HG03135 (cell line): Measurements from ENCODE around the gene B3GALT4.
"Not testable (repeated sequence)": the region's sequence is repeated elsewhere in the genome, so short reads cannot be mapped to it uniquely, and the experiment has no call there.

Experiments
- ATAC-seq: cut with Tn5 transposase; IDR thresholded peaks from one replicate; pipeline ENCODE4 v1.9.1; 2021; ENCODE audit warnings: mild to moderate bottlenecking, moderate library complexity; ENCODE audit not compliant: unreplicated experiment

B3GALT4 gene

DNA sequence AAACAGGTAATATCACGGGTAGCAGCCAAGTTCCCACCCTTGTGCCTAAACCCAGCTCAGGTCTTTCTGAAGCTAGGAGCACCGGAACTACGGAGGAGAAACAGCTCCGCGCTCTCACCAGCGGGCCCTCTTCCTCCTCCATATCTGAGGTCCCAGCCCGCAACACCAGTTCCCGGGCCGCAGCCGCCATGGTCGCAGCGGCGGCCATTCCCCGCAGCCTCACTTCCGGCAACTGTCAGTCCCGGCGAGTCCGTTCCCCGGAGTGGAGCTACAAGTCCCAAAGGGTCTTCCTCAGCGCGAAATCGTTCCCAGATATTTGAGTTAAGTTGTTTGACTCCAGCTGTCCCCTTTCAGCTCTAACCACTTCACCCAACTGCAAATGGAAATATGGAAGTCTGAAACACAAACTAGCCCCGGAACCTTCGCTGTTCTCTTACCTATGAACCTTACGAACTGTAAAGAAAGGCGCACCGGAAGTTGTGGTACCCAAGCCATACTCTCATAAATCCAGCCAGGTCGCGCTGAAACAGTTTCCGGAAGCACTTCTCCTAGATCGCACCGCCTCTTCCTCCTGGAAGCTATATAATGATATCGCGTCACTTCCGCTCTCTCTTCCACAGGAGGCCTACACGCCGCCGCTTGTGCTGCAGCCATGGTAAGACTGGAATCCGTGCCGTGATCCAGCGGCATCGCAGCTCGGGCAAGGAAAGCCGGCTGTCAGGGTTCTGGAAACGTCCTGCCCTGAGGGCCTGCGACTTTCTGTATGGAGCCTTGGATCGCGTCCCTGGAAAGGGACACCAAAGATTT is 5.3 kb upstream of the B3GALT4 start, which contains the start of the genes RPS18 and VPS52:
Gene RPS18 (plus strand): TSS at position 608 of the 807 bp plus-strand sequence. CDS start 45 bp downstream, at position 653.
Gene VPS52 (minus strand): TSS at position 409 of the 807 bp plus-strand sequence. CDS start 201 bp downstream, at position 208.
- ATAC-seq = peak; percentile 75

DNA sequence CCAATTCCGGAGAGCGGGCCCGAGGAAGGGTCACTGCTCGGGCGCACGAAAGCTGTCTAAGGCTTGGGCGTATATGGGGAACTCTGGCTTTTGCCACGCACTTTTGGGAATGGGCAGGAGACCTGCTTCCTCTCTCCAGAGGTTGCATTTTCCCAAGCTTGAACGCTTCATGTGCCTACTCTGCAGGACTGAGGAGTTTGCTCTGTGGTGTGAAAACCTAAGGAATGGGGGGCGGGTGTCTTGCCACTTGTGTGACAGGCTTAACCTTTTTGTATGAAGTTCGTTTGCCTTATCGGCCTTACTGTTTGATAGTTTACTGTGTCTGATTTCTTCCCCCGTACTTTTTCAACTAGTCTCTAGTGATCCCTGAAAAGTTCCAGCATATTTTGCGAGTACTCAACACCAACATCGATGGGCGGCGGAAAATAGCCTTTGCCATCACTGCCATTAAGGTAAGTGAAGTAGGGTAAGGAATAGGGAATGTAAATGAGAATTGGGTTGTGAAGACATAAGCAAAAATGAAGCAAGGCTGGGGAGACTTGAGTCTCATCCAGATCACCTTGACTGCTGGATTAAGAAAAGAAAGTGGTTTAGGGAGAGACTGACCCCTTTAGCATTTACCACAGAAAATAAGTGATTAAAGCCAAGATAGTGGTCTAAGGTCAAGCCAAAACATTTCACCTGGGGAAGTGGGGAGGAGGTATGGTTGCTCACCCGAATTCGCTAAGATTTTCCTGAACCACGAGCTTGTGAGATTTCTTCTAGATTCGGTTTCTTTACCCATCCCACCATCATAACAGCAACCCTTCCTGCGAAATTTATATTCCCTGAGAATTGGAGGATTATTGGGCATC is 4.4 kb upstream of the B3GALT4 start:
- peak; percentile 8 for ATAC-seq

DNA sequence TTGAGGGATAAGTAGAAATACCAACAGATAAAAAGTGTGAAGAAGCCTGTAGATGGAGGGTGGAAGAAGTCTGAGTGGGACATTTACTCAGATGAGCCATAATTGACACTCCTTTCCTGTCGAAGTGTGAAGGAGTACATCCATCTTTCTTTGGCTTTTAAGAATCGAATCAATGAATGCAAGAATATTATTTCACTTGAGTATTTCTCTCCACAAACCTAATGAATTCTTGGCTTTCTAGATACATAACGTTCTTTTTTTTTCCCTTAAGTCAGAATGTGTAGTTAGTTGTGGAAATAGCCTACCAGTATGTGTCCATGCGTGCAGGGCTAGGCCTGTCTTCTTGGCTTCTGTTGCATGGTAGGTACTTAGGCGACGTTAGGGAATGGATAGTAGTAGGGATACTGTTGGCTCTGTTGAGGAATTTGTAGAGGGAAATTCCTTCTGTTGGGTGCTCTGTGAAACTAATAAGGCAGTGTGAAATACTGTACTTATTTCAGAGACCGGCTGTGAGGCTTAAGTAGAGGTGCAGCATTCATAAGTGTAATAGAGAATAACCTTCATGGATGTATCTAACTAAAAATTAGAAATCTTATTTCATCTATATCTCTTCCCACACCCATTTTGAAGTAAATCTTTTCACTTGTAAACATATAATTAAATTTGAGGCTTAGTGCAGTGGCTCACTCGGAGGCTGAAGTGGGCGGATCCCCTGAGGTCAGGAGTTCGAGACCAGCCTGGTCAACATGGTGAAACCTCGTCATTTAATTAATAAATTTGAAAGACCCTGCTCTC is 3.6 kb upstream of the B3GALT4 start:
- ATAC-seq = no peak

DNA sequence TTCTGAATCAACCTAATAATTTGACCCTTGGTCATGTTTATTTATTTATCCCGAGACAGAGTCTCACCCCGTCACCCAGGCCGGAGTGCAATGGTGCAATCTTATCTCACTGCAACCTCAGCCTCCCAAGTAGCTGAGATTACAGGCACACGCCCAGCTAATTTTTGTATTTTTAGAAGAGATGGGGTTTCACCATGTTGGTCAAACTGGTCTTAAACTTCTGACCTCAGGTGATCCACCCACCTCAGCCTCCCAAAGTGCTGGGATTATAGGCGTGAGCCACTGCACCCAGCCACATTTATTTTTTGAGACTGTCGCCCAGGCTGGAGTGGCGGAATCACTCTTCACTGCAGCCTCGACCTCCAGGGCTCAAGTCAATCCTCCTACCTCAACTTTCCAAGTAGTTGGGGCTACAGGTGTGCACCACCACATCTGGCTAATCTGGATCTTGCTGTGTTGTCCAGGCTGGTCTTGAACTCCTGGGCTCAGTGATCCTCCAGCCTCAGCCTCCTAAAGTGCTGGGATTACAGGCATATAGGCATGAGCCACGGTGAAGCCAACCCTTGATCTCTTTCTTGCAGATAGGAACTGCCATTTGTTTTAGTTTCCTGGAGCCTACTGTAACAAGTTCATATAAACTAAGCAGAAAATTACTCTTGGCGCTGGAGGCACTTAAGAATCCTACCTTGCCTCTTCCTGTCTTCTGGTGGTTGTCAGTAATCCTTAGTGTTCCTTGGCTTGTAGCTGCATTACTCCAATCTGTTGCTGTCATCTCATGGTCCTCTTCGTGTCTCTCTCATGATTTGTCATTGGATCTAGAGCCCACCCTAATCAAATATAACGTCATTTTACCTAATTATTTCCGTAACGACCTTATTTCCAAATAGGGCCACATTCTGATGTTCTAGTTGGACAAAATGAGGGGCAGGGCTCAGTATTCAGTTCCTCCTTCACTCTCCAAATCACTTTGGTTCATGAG is 2.7 kb upstream of the B3GALT4 start:
- ATAC-seq = no peak

DNA sequence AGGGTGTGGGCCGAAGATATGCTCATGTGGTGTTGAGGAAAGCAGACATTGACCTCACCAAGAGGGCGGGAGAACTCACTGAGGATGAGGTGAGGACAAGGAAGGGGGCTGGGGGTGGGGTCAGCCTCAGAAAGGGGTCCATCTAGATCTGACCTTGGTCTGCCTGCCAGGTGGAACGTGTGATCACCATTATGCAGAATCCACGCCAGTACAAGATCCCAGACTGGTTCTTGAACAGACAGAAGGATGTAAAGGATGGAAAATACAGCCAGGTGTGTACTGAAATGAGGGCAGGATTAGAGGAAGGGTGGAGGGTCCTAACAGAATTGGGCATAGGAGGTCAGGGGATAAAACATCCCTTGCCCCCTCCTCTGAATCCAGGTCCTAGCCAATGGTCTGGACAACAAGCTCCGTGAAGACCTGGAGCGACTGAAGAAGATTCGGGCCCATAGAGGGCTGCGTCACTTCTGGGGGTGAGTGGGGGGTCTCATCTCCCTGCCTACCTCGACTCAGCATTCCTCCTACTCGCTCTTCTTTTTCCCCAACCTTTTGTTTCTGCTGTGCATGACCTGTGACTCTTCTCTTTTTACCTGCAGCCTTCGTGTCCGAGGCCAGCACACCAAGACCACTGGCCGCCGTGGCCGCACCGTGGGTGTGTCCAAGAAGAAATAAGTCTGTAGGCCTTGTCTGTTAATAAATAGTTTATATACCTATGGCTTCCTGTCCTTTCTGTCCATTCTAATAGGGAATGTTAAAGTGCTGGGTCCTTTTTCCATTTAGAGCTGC is 935 bp upstream of the B3GALT4 start:
- not testable (repeated sequence) for ATAC-seq

DNA sequence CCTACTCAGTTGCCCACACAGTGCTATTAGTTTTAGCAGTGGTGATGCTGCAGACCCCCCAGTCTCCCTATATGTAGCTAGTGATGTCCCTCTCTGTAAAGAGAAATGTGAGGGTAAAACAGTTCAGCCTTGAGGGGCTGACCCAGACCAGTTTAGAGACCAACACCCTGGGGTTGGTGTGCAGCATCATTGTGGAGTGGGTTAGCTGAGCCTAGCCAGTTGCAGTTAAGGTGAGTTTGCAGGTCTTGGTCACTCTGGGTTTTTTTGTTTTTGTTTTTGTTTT is 401 bp upstream of the B3GALT4 start:
- peak; percentile 1 for ATAC-seq

DNA sequence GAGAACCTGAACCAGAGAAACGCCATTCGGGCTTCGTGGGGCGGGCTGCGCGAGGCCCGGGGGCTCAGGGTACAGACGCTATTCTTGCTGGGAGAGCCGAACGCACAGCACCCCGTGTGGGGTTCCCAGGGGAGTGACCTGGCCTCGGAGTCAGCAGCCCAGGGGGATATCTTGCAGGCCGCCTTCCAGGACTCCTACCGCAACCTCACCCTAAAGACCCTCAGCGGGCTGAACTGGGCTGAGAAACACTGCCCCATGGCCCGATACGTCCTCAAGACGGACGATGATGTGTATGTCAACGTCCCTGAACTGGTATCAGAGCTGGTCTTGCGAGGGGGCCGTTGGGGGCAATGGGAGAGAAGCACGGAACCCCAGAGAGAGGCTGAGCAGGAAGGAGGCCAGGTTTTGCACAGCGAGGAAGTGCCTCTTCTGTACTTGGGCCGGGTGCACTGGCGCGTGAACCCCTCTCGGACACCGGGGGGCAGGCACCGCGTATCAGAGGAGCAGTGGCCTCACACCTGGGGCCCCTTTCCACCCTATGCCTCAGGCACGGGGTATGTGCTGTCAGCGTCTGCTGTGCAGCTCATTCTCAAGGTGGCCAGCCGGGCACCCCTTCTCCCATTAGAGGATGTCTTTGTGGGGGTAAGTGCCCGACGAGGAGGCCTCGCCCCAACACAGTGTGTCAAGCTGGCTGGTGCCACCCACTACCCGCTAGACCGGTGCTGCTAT is 904 bp downstream of the B3GALT4 start:
- no peak for ATAC-seq

DNA sequence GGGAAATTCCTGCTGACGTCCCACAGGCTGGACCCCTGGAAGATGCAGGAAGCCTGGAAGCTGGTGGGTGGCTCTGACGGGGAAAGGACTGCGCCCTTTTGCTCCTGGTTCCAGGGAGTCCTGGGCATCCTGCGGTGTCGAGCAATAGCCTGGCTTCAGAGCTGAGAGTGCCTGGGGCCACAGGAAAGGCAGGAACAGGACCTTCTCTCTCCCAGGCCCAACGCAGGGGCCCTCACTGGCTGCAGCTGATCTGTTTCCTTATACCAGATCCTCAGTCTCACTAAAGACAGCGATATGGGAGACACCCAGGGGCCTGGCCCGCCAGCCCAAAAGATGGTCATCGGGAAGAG is 1.4 kb downstream of the B3GALT4 start:
- no peak for ATAC-seq

DNA sequence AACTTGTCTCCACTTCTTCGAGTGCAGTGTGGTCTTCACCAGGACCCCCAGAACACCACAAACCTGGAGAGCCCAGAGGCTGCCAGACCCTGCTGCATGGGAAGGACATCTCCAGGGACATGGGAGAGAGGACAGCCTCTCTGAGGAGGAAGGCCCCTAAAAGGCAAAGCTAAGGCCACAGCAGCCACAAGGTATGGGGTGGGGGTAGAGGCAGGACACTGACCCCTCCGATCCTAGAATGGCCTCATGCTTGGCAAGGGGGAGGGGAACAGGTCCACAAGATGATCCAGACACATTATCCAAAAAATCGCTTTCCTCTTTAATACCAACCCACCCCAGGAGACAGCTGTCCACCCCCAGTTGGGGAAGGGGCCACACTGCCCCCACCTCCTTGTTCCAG is 1.9 kb downstream of the B3GALT4 start:
- no peak for ATAC-seq

DNA sequence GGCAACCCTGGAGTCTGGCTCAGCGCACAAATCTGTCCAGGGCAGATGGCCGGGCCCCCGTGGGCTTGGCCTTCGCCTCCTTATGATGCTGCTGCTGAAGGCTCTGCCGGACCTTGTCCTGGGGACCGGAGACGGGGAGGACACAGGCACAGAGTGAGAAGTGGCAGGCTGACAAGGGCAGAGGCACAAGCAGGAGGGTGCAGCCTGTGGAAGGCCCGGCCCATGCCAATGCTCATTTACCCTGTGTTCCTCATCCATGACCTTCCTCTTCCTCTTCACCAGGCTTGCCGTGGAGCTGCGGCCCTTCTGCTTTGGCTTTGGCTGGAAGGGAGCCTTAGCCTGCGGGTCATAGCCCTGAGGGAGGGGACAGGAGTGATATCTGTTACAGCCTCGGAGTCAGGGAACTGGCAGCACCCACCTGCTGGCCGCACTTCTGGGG is 2.4 kb downstream of the B3GALT4 start:
- no peak for ATAC-seq

DNA sequence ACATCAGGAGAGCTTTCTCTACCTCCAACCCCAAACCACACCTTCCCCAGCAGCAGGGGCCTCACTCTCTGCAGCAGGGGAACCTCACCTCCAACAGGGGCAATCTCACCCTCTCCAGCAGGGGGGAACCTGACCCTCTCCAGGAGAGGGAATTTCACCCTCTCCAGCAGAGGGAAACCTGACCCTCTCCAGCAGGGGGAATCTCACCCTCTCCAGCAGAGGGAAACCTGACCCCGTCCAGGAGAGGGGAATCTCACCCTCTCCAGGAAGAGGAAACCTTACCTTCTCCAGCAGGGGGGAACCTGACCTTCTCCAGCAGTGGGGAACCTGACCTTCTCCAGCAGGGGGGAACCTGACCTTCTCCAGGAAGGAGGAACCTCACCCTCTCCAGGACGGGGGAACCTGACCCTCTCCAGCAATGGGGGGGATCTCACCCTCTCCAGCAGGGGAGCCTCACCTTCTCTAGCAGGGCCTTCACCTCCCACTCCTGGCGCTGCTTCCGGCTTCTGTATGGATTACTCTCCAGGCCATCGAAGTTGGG is 3.1 kb downstream of the B3GALT4 start:
- ATAC-seq = no peak

DNA sequence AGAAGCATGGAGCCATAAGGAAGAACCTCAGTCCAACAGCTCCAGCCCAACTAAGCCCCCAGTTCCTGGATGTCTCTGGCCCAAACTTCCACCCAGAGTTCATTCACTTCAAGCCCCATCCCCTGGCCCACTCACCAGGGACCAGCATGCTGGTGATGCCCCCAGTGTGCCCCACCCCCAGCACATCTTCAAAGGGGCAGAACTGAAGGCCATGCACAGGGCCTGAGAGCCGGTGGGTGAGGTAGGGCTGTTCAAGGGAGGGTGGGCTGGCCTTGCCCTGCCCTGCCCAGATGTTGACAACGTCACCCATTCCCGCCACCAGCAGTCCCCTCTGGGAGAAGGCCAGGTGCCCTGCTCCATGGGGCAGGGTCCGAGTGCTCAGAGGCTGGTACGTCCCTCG is 3.6 kb downstream of the B3GALT4 start:
- no peak for ATAC-seq

DNA sequence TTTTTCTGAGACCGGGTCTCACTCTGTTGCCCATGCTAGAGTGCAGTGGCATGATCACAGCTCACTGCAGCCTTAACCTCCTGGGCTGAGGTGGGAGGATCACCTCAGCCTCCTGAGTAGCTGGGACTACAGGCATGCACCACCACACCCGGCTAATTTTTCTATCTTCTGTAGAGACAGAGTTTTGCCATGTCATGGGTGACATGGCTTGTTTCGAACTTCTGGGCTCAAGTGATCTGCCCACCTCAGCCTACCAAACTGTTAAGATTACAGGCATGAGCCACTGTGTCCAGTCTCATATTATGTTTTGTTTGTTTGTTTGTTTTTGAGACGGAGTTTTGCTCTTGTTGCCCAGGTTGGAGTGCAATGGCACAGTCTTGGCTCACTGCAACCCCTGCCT is 8.3 kb downstream of the B3GALT4 start:
- not testable (repeated sequence) for ATAC-seq

DNA sequence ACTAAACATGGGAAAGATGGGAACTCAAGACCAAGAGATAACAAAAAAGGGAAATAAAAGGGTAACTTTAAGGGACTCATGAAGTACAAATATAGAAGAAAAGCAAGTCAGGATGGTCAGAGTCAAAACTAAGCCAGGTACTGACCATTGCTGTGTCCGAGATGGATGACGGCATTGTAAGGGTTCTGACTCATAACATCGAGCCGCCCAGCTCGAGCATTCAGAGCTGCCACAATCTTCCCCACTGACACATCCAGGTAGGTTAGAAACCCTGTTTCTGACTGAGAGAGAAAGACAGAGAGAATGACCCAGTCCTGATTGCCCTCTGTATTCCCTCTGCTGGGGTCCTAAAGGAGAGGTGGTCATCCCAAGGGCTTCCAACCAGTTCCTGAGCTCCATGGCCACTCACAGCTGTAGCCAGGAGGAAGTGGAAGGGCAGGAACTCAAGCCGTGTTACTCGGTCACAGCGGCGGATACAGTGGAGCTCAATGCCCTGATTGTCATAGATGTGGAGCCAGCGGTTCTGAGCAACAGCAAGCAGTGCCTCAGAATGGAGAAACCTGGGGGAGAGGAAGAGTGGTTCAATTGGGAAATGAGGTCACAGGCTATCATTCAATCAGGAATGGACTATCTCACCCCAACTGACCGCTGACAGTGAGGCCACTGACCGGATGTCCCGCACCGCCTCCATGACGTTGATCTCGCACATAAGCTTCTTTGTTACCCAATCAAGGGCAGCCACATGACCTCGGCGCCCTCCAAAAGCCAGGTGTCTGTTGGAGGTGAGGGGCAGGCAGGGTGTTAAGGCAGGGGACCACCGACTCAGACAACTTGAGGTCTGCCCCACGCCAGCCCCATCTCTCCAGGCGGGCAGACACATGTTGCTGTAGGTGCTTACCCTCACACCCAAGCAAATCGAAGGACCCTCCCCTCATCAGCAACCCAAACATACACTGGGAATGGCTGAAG is 10.3 kb downstream of the B3GALT4 start:
- ATAC-seq = no peak

DNA sequence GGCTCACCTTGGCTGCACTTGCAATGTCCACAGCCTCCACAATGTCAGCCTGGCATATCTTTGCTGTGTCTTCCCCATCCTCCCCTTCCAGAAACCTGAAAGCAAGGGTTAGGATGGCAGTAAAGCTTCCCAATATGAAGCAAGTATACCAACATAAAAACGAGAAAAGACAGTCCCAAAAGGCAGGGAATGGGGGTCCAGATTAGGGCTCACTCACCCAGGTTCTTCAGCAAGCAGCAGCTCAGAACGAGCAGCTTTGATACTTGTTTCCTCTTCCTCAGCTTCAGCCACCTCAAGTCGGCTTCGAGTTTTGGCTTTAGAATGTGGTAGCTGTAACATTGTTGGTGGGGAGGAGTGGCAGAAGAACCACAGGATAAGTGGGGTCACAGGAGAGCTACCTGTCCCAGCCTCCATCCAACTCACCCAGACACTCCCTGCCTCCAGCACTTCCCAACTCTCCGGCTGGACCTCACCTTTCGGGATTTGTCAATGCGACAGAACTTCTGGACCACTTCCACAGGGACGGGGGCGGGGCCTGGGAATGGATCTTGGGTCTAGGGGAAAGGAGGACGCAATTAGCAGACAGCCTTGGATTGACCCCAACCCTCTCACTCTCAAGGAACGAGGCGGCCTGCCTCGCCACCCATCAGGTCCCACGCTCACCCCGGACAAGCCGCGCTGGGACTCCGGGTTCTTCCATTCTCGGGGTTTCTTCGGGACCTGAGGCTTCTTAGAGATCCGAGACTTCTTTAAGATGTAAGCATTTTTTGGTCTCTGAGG is 11.4 kb downstream of the B3GALT4 start:
- no peak for ATAC-seq
